Iris pigment epithelial cell (primary cell): ENCODE data around the gene CHMP1B.
"Not testable (repeated sequence)": the region's sequence is repeated elsewhere in the genome, so short reads cannot be mapped to it uniquely, and the experiment has no call there.

Experiments
- DNase-seq: peaks from one replicate; pipeline ENCODE4 v3.0.0-alpha.2; 2011; ENCODE audit warnings: low read depth

Gene CHMP1B

GRCh38 chr18:11871501-11871900 is 20.3 kb downstream of the CHMP1B start:
- no peak for DNase-seq

- no peak for DNase-seq
Observed at GRCh38 chr18:11872479-11873136, 21.4 kb downstream of the CHMP1B start.

- no peak for DNase-seq
Observed at GRCh38 chr18:11873670-11874340, 22.6 kb downstream of the CHMP1B start.

GRCh38 chr18:11874676-11875075 is 23.5 kb downstream of the CHMP1B start:
- no peak for DNase-seq

- DNase-seq: no peak
Observed at GRCh38 chr18:11877497-11878135, 26.4 kb downstream of the CHMP1B start.

- DNase-seq: no peak
Observed at GRCh38 chr18:11880586-11881304, 29.5 kb downstream of the CHMP1B start.

GRCh38 chr18:11882636-11883035 is 31.4 kb downstream of the CHMP1B start:
- no peak for DNase-seq

- DNase-seq: peak; percentile 15
Observed at GRCh38 chr18:11883153-11883552, 31.9 kb downstream of the CHMP1B start.

GRCh38 chr18:11884396-11885030 is 33.3 kb downstream of the CHMP1B start:
- DNase-seq: no peak

- DNase-seq: no peak
Observed at GRCh38 chr18:11885278-11885947, 34.2 kb downstream of the CHMP1B start.

- no peak for DNase-seq
Observed at GRCh38 chr18:11886577-11887110, 35.4 kb downstream of the CHMP1B start.

GRCh38 chr18:11887328-11888128 is 36.3 kb downstream of the CHMP1B start:
- peak; percentile 7 for DNase-seq

- no peak for DNase-seq
Observed at GRCh38 chr18:11888726-11889125, 37.5 kb downstream of the CHMP1B start.

- no peak for DNase-seq
Observed at GRCh38 chr18:11889284-11889683, 38.1 kb downstream of the CHMP1B start.

- DNase-seq: no peak
Observed at GRCh38 chr18:11891737-11892136, 40.5 kb downstream of the CHMP1B start.

- DNase-seq: not testable (repeated sequence)
Observed at GRCh38 chr18:11892438-11892837, 41.2 kb downstream of the CHMP1B start.

GRCh38 chr18:11897781-11898180 is 46.6 kb downstream of the CHMP1B start:
- DNase-seq: no peak

- DNase-seq: no peak
Observed at GRCh38 chr18:11899063-11899462, 47.9 kb downstream of the CHMP1B start.

- DNase-seq: no peak
Observed at GRCh38 chr18:11901826-11902438, 50.7 kb downstream of the CHMP1B start.
